Stimulated activated CD4-positive, alpha-beta T cell treated with anti-CD3 and anti-CD28 coated beads, TNF-alpha, amount 100 ng/mL, for 1 hour (primary cell): ENCODE measurements around the gene ECEL1.

Source experiments
- DNase-seq, 3 donors: peaks; one replicate each; pipeline ENCODE4 v3.0.0-alpha.2; 2020; ENCODE audit warnings: low read depth in 3 of 3, low spot score in 1 of 3

Gene ECEL1

GRCh38 chr2:232484628-232485347, 2.8 kb downstream of the ECEL1 start:
- no peak for DNase-seq

DNA sequence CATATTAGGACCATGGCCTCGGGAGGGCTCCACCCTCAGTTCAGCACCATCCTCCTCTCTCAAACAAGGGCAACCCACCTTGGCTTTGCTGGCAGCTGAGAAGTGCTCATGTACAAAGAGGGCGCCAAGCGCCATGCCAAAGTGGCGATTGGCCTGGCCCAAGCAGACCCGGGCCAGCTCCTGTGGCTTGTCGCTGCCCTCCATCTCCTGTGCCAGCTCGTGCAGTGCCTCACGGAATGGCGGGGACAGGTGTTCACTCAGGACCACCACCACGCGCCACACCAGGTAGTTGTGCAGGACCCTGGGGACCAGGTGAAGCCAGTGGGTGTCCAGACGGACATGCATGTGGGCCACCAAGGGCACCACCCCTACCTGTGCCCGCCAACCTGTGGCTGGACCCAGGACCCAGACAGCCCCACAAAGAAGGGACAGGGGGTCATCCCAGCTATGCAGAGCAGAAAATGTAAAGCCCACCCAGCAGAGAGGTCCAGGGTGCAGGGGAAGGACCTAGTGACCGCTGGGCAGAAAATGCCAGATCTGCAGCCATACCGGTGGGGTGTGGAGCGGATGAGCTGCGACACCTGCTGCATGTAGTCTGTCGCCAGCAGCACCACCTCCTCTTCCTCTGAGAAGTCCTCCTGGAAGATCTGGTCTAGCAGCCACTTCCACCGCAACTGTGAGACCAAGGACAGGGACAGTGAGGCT, 3.6 kb downstream of the ECEL1 start:
- DNase-seq, result no peak

DNA sequence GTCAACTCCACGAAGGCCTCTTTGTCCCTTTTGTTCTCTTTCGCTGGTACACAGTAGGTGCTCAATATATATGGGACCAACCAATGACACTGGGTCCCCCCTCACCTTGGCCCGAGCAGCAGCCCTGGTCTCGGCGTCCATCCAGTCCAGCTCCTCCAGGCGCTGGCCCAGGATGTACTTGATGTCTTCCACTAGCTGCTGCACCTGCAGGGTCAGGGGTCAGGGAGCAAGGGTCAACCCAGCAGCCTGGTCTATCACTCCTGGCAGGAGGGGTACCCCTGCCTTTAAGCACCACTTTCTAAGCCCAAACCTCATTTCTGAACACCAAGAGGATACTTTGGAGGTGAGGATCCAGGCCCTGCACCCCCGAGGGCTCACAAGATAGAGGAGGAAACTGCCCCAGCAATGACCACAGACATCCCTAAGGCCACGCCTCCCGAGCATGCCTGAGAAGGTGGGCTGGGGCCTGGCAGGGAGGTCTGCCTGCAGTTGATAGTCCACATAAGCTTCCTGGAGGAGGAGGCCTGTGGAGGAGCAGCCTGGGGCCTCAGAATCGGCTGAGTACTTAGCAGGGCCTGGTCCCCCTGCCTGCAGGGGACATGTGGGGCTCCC, 4.2 kb downstream of the ECEL1 start:
- DNase-seq, result no peak

DNA sequence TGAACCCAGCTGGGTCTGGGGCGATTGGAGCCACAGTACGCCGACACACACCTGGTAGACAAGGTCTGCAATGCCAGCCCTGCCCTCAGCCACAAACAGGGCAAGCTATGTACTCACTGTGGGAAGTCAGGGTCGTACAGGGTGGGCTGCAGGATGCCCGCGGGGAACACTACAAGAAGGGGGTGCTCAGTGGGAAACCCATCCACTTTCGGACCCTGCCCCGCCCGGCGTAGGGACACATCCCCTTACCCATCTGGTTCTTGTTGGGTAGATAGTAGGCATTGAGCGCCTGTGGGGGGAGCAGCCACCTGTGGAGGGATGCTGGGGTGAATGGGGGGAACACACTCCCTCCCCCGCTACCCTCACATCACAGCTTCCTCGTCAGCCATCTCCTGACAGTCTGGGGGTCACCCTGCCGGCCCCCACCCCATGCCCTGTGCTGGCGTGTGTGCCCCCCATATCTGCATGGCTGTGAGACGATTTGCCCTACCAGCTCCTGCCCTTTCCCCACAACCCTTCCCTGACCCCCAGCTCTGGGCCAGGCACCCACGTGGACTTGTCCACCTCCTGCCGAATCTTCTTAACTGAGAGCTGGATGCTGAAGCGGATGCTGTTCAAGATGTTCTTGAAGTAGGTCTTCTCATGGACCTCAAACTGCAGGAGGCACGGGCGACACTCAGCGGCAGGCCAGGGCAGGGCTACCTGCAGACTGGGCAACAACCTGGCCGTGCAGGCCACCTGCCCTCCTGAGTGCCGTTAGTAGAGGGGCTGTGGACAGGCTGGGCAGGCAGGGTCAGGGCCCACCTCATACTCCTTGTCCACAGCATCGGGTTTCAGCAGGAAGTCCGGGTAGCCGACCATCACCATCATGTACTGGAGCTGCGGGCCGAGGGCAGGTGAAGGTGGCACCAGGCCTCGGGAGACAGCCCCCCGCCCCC, 5.1 kb downstream of the ECEL1 start:
- DNase-seq, result no peak

DNA sequence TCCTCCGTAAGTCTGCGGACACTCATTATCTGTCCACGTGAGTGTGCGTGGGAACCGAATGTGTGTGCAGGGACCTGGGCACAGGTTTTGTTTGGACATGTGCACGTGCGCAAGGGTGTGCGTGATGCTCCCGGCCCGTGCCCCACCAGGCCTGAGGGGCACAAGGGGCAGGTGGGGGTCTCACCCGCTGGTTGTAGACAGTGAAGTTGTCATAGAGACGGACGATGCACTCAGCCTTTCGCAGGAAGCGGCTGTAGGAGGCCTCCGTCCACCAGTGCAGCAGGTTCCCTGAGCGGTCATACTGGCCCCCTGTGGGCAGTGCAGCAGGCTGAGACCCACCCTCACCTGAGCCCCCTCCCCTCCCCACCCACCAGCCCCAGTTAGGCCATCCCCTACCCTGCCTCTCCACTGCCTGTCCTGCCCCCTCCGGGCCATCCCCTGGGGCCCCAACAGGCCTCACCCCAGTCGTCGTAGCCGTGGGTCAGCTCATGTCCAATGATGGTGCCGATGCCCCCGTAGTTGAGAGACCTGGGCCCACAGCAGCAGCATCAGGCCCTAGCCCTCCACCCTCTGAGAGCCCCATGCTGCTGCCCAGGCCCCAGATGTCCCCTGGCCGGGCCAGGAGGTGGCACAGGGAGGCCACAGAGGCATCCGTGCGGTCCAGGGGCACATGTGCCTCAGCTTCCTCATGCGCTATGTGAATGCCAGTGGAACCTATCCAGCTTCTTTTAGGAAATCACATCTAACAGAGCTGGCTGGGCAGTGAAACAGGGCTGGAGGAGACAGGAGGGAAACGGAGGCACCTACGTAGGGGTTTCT, 6.1 kb downstream of the ECEL1 start:
- no peak for DNase-seq

DNA sequence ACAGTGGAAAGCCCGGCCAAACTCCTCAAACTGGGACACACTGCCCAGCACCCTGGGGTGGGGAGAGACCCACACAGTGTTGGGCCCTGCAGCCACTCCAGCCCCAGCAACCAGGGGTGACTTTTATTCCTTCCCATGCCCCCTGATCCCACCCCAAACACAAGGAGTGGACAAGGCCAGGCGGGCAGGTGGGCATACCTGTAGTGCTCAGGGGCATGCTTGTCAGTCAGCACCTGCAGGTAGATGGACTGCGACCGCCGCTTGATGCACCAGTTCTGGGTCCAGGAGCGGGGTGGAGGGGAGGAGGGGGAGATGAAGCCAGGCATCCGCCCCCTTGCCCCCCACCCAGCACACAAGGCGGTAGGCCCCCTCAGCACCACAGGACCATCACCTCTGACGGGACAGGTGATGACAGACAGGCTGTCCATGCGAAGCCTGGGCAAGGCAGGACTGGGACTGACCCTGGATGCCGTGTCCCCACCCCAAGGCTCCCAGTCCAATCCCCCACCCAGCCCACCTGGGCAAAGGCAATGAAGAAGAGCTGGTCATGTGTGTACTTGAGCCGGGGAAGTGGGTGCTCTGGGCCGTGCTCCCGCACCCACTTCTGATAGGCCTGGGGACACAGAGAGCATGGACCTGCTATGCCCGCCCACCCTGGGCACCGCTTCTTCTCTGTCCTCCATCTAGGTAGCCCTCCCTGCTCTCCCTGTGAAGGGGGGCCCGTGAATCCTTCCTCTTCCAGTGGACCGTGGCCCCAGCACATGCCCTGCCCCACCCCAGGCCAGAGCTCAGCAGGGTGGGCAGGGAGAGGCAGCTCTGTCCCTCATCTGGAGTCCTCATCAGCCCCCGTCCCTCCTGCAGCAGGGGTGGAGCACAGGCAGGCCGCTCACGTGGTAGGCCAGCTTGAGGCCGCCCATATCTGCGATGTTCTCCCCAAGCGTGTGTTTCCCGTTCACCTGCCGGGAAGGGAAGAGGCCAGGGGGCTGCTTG, 7.1 kb downstream of the ECEL1 start:
- DNase-seq, result no peak

GRCh38 chr2:232479341-232480200, 8.1 kb downstream of the ECEL1 start:
- no peak for DNase-seq

DNA sequence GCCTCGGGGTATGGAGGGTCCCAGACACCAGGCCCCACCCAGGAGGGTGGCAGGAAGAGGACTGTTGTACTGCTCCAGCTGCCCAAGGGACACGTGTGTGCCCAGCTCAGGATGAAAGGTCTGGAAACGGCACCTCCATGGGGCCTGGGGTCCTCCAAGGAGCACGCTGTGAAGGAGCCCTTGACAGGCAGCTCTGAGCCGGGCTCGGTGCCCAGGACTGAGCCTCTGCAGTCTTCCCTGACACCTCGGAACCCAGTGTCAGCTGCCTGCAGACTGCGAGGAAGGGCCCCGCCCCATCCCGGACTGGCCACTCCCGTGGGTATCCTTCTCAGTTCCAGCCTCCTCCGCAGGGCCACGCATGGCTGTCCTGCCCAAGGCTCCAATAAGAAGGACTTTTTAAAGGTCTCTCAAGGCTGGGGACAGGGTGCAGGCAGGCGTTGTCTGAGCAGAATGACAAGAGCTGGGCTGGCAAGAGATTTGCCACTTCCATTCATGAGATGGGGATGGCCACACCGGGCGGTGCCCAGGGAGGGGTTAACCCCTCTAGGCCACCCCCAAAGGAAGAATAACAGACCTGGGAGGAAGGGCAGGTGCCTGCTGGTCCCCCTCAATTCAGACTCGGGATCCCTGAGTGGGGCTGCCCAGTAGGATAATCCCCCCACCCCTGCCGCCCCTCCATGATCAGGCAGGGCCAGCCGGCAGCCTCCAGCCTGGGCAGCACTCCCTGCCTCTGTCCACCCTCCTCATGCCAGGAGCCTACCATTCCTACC, 8.9 kb downstream of the ECEL1 start:
- no peak for DNase-seq

DNA sequence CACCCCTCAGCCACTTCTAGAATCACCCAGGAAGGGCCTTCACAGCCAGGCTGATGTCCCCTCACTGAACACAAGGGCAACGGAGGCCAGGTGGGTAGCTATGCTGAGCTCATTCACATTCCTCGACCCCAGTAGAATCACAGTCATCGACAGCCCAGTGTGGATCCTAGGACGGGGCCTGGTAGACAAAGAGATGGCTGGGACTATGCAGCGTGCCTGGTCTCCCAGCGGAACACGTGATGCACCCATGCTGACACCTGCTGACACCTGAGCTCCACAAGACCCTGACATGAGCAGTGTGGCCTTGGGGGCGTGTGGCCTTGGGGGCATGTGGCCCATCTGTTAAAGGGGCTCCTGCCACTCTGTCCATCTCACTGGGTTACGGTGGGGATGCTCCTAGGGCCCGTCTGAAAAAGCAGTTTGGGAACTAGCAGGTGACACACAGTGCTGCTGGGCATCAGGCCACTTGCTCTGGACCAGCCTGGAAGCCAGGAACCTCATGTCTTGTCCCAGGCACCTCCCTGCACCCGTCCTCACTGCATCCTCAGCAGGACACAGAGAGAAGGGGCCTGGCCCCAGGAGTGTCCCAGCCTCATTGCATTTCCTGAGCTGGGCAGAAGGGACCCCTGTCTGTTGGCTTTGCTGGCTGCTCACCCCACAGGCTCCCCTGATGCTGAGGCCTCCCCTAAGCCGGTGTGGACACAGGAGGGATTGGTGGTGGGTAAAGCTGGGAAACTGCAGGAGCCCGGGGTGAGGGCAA, 9.7 kb downstream of the ECEL1 start:
- no peak for DNase-seq

GRCh38 chr2:232476791-232477190, 10.8 kb downstream of the ECEL1 start:
- DNase-seq, result no peak

GRCh38 chr2:232476045-232476444, 11.6 kb downstream of the ECEL1 start:
- no peak for DNase-seq

DNA sequence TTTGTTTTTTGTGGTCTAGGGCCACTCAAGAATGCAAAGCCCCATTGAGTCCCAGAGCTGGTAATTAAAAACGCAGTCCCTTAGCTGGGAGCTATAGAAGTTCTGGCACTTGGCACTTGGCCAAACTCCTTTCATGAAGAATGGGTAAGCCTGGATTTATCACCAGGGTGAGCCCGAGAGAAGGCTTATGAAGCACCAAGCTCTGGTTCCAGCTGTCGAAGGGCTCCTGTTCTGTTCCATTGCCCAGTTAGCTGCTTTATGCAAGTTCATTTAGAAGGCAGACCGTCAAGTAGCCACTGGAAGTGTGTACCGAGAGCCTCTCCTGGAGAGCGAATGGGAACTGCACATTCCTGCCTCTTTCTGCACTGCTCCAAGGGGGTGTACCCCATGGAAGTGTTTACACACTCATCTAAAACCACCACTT, 14.2 kb downstream of the ECEL1 start:
- DNase-seq, result no peak

DNA sequence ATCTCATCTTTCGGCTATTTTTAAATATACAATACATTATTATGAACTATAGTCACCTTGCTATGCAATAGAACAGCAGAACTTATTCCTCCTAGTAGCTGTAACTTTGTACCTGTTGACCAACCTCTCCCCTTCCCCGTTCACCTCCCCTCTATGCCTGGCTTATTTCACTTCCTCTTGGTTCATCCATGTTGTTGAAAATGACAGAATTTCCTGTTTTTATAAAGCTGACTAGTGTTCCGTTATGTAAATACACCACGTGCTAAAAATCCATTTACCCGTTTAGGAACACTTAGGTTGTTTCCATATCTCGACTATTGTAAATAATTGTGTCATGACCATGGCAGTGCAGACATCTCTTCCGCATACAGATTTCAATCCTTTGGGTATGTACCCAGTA, 21.4 kb downstream of the ECEL1 start:
- DNase-seq, result no peak

DNA sequence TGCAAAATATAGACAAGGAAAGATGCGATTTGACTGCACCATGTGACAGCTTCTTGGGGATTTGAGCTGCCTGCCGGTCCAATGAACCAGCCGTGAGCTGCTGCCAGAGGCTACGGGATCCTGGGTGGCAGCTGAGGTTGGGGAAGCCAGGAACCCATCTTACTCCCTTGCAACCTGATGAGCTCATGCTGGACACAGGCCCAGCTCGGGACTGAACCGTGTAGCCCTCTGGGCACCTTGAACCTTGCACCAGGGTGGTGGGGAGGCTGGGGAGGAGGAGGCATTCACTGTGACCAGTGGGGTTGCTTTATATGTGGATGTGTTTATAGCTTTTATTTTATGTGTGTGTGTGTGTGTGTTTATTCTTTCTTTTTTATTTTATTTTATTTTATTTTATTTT, 22.6 kb downstream of the ECEL1 start:
- DNase-seq, result no peak

DNA sequence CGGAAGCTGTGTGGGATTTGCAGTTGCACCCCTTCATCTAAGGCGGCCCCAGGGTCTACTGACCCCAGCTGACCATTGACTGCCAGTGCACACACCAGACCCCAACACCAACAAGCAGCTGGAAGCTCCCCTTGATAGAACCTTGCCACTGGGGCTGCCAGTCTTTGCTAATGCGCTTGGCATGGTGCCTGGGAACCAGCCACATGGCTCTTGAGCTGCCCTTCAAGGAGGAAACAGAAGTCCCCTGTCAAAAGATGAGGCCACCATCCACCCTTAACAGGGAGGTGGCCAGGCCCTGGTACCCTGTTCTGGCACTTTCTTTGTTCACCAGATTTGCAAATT, 23.1 kb downstream of the ECEL1 start:
- no peak for DNase-seq

GRCh38 chr2:232463701-232464543, 23.7 kb downstream of the ECEL1 start:
- DNase-seq, result no peak
